WI38 (cell line): ENCODE results near the gene SSB.

Experiments used
- H3K4me3 ChIP-seq: 2 replicates; pipeline ENCODE4 v1.5.1; 2011; ENCODE audit warnings: low read depth, mild to moderate bottlenecking, control low read depth, low read length
- CTCF ChIP-seq: IDR thresholded peaks from 2 replicates; pipeline ENCODE4 v1.5.1; 2012; ENCODE audit warnings: low read depth, mild to moderate bottlenecking, control low read depth, low read length

The SSB gene

GRCh38 chr2:169761251-169761969 is 37.3 kb upstream of the SSB start:
- no peak overlapping the region for H3K4me3 ChIP-seq
- no peak for TF ChIP-seq CTCF

GRCh38 chr2:169761970-169762292 is 36.7 kb upstream of the SSB start:
- no peak for TF ChIP-seq CTCF
- no peak overlapping the region for H3K4me3 ChIP-seq

GRCh38 chr2:169765523-169765922 is 33.1 kb upstream of the SSB start:
- TF ChIP-seq CTCF, result no peak
- H3K4me3 ChIP-seq, result no peak overlapping the region

GRCh38 chr2:169767243-169767888 is 31.3 kb upstream of the SSB start:
- peak; percentile 44 for TF ChIP-seq CTCF
- H3K4me3 ChIP-seq, result no peak overlapping the region

GRCh38 chr2:169768262-169768995 is 30.2 kb upstream of the SSB start:
- no peak for TF ChIP-seq CTCF
- peak overlapping the region; percentile 38 for H3K4me3 ChIP-seq

- H3K4me3 ChIP-seq, result no peak overlapping the region
- no peak for TF ChIP-seq CTCF
Measured at GRCh38 chr2:169771021-169771420, 27.6 kb upstream of the SSB start.

- H3K4me3 ChIP-seq, result no peak overlapping the region
Measured at GRCh38 chr2:169771612-169772011, 27.1 kb upstream of the SSB start.

More at GRCh38 chr2:169771612-169772011, 27.1 kb upstream of the SSB start:
- TF ChIP-seq CTCF, result no peak
